HG03342 (cell line): Measurements from ENCODE around the gene GRHL3.

ENCODE experiments used
- ATAC-seq: cut with Tn5 transposase; IDR thresholded peaks from one replicate; pipeline ENCODE4 v1.9.1; 2021; ENCODE audit warnings: mild to moderate bottlenecking, moderate library complexity; ENCODE audit not compliant: unreplicated experiment

Gene GRHL3

GRCh38 chr1:24366707-24367106 is 47.5 kb downstream of the GRHL3 start:
- ATAC-seq = no peak

DNA sequence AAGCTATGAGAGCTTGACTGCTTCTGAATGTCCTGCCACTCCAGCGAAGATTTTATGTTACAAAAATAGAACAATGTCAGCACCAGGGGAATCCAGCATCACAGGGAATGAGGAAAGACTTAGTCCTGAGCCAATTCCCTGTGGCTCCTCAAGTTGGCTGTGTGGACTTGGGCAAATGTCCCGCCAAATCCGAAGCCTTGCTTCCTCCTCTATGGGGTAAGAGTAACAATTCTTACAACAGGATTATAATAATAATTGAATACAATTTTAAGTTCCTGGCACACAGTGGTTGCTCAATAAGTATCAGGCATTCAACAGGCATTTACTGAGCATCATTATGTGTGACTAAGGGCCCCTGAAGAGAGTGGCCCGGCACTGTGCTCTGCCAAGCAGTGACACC is 50.0 kb downstream of the GRHL3 start:
- ATAC-seq = no peak

DNA sequence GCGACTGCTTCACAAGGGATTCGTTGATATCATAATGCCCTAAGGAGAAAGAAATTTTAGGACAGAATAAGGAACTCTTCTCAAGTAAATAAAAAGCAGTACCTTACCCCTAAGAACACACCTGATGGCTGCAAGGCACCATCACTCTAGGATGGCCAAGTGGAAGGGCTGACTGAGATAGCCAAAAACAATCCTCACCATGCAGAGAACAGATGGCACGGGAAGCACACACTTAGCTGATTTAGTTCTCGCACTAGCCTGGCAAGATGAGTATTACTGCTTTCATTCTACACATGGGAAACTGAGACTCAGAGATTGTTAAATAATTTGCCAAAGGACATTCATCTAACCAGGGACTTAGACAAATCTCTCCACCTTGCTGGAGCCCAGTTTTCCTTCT is 50.6 kb downstream of the GRHL3 start:
- ATAC-seq = no peak

- ATAC-seq = peak; percentile 55
Measured at GRCh38 chr1:24373044-24373443, 53.9 kb downstream of the GRHL3 start.

DNA sequence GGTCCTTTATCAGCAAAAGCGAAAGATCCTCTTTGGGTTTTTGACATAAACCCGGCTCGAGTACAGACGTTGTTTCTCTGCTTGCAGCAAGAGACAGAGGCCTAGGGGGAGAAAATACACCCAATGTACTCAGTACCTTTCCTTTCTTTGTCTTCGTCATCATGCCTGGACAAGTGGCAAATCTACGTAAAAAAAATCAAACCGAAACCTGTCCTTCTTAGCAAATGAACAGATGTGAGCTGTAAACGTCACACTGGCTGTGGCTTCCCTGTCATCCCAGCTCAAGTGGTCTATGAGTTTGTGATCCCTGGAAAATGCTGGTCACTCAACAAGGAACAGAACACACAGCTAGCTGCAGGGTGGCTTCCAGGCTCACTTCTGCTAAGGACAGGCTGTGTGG is 54.6 kb downstream of the GRHL3 start:
- no peak for ATAC-seq

- no peak for ATAC-seq
Measured at GRCh38 chr1:24374891-24375786, 56.0 kb downstream of the GRHL3 start.

GRCh38 chr1:24379733-24380315 is 60.7 kb downstream of the GRHL3 start:
- no peak for ATAC-seq

- no peak for ATAC-seq
Measured at GRCh38 chr1:24380508-24380907, 61.4 kb downstream of the GRHL3 start.

DNA sequence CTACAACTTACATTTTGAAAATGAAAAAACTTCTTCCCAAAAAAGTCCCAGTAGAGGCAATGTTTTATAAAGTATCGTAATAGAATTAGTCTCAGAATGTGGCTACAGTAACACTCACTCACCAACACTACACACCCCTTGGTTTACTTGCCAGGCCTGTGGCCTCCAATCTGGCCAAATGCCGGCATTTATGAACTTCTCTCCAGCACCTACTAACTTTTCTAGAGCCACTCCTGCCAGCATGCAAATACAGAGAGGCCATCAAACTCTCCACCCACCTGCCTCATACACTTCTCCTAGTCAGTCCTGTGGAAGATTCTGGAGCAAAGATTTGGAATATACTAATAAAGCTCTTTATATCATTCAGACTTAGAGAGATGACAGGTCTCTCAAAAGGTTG is 62.1 kb downstream of the GRHL3 start:
- no peak for ATAC-seq

- ATAC-seq = no peak
Measured at GRCh38 chr1:24382165-24382577, 63.0 kb downstream of the GRHL3 start.

DNA sequence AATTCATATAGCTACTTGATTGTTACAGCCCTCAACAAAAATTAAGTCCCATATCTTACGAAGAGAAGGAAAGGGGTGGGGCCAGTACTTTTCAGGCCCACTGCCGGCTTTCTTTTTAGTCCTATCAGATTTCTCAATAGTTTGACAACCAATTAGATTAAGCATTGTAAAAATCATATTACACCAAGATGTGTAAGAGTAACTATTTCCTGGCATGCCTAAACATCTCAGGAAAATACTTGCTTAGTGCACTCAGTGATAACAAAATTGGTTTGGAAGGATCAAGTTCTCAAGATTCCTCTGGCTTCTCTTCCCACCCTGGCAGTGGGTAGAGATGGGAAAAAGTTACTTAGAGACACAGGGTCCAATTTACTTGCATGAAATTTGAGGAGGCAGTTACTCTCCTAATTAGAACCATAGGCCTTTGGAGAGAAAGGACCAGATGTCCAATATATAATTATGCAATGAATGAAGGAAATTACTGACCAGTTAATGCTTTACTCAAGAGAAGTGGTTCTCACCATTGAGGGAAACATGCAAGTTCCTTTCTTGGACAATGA is 64.3 kb downstream of the GRHL3 start:
- no peak for ATAC-seq

GRCh38 chr1:24384251-24385090 is 65.3 kb downstream of the GRHL3 start:
- ATAC-seq = peak; percentile 71

- no peak for ATAC-seq
Measured at GRCh38 chr1:24385160-24385940, 66.2 kb downstream of the GRHL3 start.

DNA sequence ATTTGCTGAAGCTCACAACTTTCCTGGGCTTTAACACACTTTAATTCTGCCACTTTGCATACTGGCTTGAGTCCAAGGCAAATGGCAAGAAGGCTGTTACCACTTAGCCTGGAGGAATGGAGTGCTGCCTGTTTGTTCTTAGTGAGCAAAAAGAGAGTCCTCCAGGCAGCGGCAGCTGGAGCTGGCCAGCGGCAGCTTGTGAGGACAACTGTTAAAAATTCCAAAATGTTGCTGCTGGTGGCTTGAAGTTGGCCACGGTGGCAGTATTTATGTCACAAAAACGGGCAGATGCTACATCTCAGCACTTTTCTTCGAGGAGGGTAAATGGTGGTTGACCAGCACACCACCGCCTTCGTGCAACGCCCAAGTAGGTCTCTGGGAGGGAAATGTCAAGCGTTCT is 67.1 kb downstream of the GRHL3 start:
- ATAC-seq = no peak

GRCh38 chr1:24386931-24387330 is 67.8 kb downstream of the GRHL3 start:
- ATAC-seq = no peak

GRCh38 chr1:24387636-24388175 is 68.5 kb downstream of the GRHL3 start:
- ATAC-seq = no peak

DNA sequence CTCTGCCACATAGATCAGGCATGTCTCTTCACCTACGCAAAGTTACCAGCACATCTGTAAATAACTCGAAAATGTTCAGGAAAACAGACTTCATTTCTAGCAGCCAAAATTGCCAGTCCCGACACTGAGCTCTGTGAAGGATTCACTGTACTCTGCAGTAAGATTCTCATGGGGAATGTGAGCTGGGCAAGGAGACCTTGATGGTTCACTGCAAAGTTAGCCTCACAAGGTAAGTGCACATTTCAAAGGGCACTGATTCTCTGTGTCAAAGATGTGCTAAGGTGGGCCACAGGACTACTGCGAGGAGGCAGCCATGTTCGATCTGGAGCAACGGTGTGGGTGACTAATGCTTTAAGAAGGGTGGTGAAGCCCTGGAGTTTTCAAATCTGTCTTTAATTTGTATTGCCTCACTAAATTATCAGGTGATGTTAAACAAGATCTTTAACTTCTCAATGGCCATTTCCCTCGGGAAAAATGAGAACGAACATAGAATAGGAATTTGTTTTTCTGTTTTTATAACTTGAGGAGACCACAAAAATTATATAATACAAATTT is 69.3 kb downstream of the GRHL3 start:
- no peak for ATAC-seq

- no peak for ATAC-seq
Measured at GRCh38 chr1:24389231-24389678, 70.1 kb downstream of the GRHL3 start.

DNA sequence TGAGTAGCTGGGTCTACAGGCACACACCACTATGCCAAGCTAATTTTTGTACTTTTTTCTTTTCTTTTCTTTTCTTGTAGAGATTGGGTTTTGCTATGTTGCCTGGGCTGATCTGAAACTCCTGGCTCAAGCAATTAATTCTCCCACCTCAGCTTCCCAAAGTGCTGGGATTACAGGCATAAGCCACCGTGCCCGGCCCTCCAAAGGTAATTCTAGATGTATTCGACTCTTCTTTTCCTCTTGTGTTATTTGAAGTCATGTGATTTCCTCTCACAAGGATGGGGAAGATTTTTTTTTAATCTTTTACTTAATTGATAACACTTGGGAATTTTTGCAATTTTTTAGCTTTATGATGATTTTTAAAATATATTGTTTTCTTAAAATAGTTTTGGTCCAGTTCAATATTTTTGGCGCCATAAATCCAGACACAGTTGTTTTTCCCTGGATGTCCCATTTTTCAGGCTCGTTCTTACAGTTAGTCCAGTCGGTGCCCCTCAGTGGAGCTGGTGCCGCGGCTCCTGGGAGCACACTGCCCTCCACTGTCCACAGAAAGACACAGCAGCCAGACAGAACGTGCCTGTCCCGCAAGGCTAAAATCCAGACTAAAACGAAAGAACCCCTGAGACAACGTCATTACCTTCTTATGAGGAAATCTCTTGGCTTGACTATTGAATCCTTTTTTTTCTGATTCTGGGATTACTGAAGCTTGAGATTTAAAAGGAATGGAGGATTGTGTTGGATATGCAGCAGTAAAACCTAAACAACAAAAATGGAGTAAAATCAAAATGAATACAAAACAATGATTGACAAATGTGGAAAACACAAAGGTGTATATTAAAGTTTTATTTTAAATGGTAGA is 72.0 kb downstream of the GRHL3 start:
- no peak for ATAC-seq
